ENCODE data around the gene DIPK1C. TPM values are rescaled to one million over a fixed set of nuclear protein-coding genes. Genes with fewer than 3 reads are reported as not detected.

The DIPK1C gene
- total RNA-seq, 4 donors from 2014 or later = not detected

GRCh38 chr18:74396171-74397169 is 60.6 kb downstream of the DIPK1C start:
- no peak for TF ChIP-seq CTCF (IDR thresholded peaks at IDR 0.05; ENCODE audit: low read depth)

- TF ChIP-seq CTCF (IDR thresholded peaks at IDR 0.05; ENCODE audit: low read depth) = no peak
Observed at GRCh38 chr18:74395648-74396154, 61.4 kb downstream of the DIPK1C start.

GRCh38 chr18:74395006-74395405 is 62.1 kb downstream of the DIPK1C start:
- no peak for TF ChIP-seq CTCF (IDR thresholded peaks at IDR 0.05; ENCODE audit: low read depth)

GRCh38 chr18:74392323-74392722 is 64.8 kb downstream of the DIPK1C start:
- TF ChIP-seq CTCF (IDR thresholded peaks at IDR 0.05; ENCODE audit: low read depth) = no peak

- TF ChIP-seq CTCF (IDR thresholded peaks at IDR 0.05; ENCODE audit: low read depth) = no peak
Observed at GRCh38 chr18:74390900-74391299, 66.2 kb downstream of the DIPK1C start.

GRCh38 chr18:74389991-74390390 is 67.1 kb downstream of the DIPK1C start:
- no peak for TF ChIP-seq CTCF (IDR thresholded peaks at IDR 0.05; ENCODE audit: low read depth)

GRCh38 chr18:74389171-74389927 is 67.8 kb downstream of the DIPK1C start:
- no peak for TF ChIP-seq CTCF (IDR thresholded peaks at IDR 0.05; ENCODE audit: low read depth)

Measured in subcutaneous adipose tissue (tissue), 4 donors.